PFSK-1 (cell line): ENCODE measurements around the gene PLIN3.

Experiments
- FOXP2 ChIP-seq: optimal IDR thresholded peaks from 2 replicates; pipeline ENCODE3; 2011; ENCODE audit warnings: borderline replicate concordance, control low read depth, inconsistent platforms; ENCODE audit not compliant: insufficient read depth; ENCODE audit errors: extremely low read length, extremely low read depth
- POLR2AphosphoS5 ChIP-seq: IDR thresholded peaks from 2 replicates; pipeline ENCODE4 v1.6.1; 2012; ENCODE audit warnings: low read depth, mild to moderate bottlenecking, control low read depth, low read length, moderate library complexity
- REST ChIP-seq, 2 experiments: IDR thresholded peaks; 2 replicates each; pipeline versions ENCODE4 v1.6.1 to v1.8.0; 2011 to 2012; ENCODE audit warnings: low read depth in 2 of 2, low read length in 2 of 2, control low read depth in 1 of 2, inconsistent platforms in 1 of 2, mild to moderate bottlenecking in 1 of 2, moderate library complexity in 1 of 2; ENCODE audit not compliant: insufficient read depth in 1 of 2
- SIN3A ChIP-seq: IDR thresholded peaks from 2 replicates; pipeline ENCODE4 v1.6.1; 2012; ENCODE audit warnings: mild to moderate bottlenecking, low read length, moderate library complexity, borderline replicate concordance; ENCODE audit not compliant: insufficient read depth
- TAF1 ChIP-seq: IDR thresholded peaks from 2 replicates; pipeline ENCODE4 v1.6.1; 2012; ENCODE audit warnings: low read length, control low read depth, borderline replicate concordance; ENCODE audit not compliant: insufficient read depth

Gene PLIN3

GRCh38 chr19:4851551-4852290, 15.7 kb downstream of the PLIN3 start:
- TF ChIP-seq POLR2AphosphoS5 (no peak), REST (IDR thresholded peaks at IDR 0.05; ENCODE audit: insufficient read depth in 1 of 2, low read depth in 2 of 2, low read length in 2 of 2) (no peak), TAF1 (no peak), FOXP2 (no peak), SIN3A (no peak)

GRCh38 chr19:4849019-4849418, 18.4 kb downstream of the PLIN3 start:
- TF ChIP-seq TAF1 (no peak), REST (IDR thresholded peaks at IDR 0.05; ENCODE audit: insufficient read depth in 1 of 2, low read depth in 2 of 2, low read length in 2 of 2) (no peak), FOXP2 (no peak), SIN3A (no peak), POLR2AphosphoS5 (no peak)

GRCh38 chr19:4847190-4847973, 20.1 kb downstream of the PLIN3 start:
- no peak for TF ChIP-seq FOXP2
- TF ChIP-seq TAF1, result no peak
- TF ChIP-seq POLR2AphosphoS5, result no peak
- no peak for TF ChIP-seq SIN3A
- TF ChIP-seq REST (IDR thresholded peaks at IDR 0.05; ENCODE audit: insufficient read depth in 1 of 2, low read depth in 2 of 2, low read length in 2 of 2), result no peak

- no peak for TF ChIP-seq POLR2AphosphoS5
- TF ChIP-seq TAF1, result no peak
- no peak for TF ChIP-seq SIN3A
- no peak for TF ChIP-seq REST (IDR thresholded peaks at IDR 0.05; ENCODE audit: insufficient read depth in 1 of 2, low read depth in 2 of 2, low read length in 2 of 2)
- TF ChIP-seq FOXP2, result no peak
These were observed 22.9 kb downstream of the PLIN3 start for GRCh38 chr19:4844348-4845179.
